Tibial artery (tissue), 4 donors: Measurements from ENCODE around the gene SMG7.
A peak's percentile ranks its signal among the peaks of the same experiment; 100 is the strongest.

Experiments
- DNase-seq, 2 donors: peaks; one replicate each; pipeline ENCODE4 v3.0.0-alpha.2; 2019
- H3K27ac ChIP-seq, 2 donors: fragments of 200-600 bp; sonication (generic) in 1 of 2; 1 replicate in 1 of 2; 2 replicates in 1 of 2; pipeline ENCODE4 v1.5.1; 2018 to 2019; ENCODE audit warnings: mild to moderate bottlenecking in 1 of 2
- H3K27me3 ChIP-seq, 2 donors: fragments of 200-600 bp; sonication (generic) in 1 of 2; one replicate each; pipeline versions ENCODE4 v1.5.1 to v1.6.0; 2016 to 2019
- H3K36me3 ChIP-seq, 3 donors: fragments of 200-600 bp; sonication (generic) in 2 of 3; one replicate each; pipeline ENCODE4 v1.5.1; 2016 to 2019; ENCODE audit warnings: mild to moderate bottlenecking in 2 of 3
- H3K4me1 ChIP-seq, 4 donors: fragments of 200-600 bp; sonication (generic) in 2 of 4; 1 replicate in 3 of 4; 2 replicates in 1 of 4; pipeline ENCODE4 v1.5.1; 2016 to 2019
- H3K4me3 ChIP-seq, 2 donors: fragments of 200-600 bp; sonication (generic) in 1 of 2; 1 replicate in 1 of 2; 2 replicates in 1 of 2; pipeline ENCODE4 v1.5.1; 2018 to 2019; ENCODE audit warnings: mild to moderate bottlenecking in 2 of 2
- H3K9me3 ChIP-seq, 3 donors: fragments of 200-600 bp; sonication (generic) in 1 of 3; one replicate each; pipeline ENCODE4 v1.5.1; 2016 to 2019
- intact Hi-C: fragments of 100-400 bp; cut with DNase I; formaldehyde crosslinking; loops from one replicate; pipeline ENCODE4 v1.15.0; 2023; ENCODE audit warnings: low total_unique reads
- TF ChIP-seq, protein P1 (sequence below), 2 experiments: fragments of 200-600 bp in 1 of 2; fragments of 450-650 bp in 1 of 2; IDR thresholded peaks; one replicate each; pipeline ENCODE4 v1.5.1; 2017 to 2019; ENCODE audit warnings: antibody characterized with exemption in 2 of 2, mild to moderate bottlenecking in 1 of 2, moderate library complexity in 1 of 2

SMG7 gene

DNA sequence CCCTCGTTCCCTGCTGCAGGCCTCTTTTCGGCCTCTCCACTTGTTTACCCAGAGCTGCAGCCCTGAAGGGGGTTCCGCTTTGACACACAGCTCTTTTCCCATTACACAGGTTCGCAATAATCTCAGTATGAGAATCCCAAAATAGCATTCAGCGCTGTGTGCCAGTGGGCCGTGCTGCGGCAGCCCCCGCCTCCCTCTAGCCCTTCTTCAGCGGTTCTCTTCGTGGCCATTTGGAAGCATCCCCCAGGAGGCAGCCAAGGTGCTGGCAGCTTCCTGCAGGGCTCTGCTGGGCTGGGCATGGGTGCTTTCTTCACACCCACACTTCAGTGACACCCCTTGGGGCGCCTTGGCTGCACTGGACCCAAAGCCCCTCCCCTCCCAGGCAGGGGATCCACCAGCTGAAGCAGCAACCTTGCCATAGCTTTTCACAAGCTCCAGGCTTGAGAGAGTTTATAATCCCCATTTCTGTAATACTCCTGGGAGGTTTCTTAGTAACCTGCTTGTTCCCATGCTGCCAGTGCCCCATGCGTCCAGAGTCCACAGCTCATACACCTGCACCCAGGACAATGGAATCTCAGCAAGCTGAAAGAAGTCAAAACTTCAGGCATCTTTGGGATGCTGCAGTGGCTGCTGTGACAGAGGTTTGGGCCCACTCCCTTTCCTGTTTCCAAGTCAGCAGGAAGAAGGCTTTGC, 109.9 kb downstream of the SMG7 start:
- H3K27ac ChIP-seq: peak overlapping the region; percentile 62 to 75
- no peaks in the 10 kb centered on the region for H3K9me3 ChIP-seq
- no peaks in the 10 kb centered on the region for H3K36me3 ChIP-seq
- peak overlapping the region in 1 of 2 donors; percentile 25 for H3K4me3 ChIP-seq
- TF ChIP-seq, protein P1, sequence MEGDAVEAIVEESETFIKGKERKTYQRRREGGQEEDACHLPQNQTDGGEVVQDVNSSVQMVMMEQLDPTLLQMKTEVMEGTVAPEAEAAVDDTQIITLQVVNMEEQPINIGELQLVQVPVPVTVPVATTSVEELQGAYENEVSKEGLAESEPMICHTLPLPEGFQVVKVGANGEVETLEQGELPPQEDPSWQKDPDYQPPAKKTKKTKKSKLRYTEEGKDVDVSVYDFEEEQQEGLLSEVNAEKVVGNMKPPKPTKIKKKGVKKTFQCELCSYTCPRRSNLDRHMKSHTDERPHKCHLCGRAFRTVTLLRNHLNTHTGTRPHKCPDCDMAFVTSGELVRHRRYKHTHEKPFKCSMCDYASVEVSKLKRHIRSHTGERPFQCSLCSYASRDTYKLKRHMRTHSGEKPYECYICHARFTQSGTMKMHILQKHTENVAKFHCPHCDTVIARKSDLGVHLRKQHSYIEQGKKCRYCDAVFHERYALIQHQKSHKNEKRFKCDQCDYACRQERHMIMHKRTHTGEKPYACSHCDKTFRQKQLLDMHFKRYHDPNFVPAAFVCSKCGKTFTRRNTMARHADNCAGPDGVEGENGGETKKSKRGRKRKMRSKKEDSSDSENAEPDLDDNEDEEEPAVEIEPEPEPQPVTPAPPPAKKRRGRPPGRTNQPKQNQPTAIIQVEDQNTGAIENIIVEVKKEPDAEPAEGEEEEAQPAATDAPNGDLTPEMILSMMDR (IDR thresholded peaks at IDR 0.05): no peak
- peaks cover 0 to 59% (median 24%) of the 10 kb centered on the region in 4 donors for H3K4me1 ChIP-seq
- DNase-seq: peak in 1 of 2 donors; percentile 79
- H3K27me3 ChIP-seq: no peaks in the 10 kb centered on the region
- intact Hi-C loops: no loop called here

GRCh38 chr1:183583466-183583865, 111.2 kb downstream of the SMG7 start:
- intact Hi-C loops: no loop called here
- H3K9me3 ChIP-seq: no peaks in the 10 kb centered on the region
- no peaks in the 10 kb centered on the region for H3K27me3 ChIP-seq
- DNase-seq: no peak
- TF ChIP-seq, protein P1 (IDR thresholded peaks at IDR 0.05): no peak
- no peak overlapping the region for H3K4me3 ChIP-seq
- H3K4me1 ChIP-seq: peaks cover 0 to 46% (median 14%) of the 10 kb centered on the region in 4 donors
- no peaks in the 10 kb centered on the region for H3K36me3 ChIP-seq
- H3K27ac ChIP-seq: peak overlapping the region in 1 of 2 donors; percentile 75

DNA sequence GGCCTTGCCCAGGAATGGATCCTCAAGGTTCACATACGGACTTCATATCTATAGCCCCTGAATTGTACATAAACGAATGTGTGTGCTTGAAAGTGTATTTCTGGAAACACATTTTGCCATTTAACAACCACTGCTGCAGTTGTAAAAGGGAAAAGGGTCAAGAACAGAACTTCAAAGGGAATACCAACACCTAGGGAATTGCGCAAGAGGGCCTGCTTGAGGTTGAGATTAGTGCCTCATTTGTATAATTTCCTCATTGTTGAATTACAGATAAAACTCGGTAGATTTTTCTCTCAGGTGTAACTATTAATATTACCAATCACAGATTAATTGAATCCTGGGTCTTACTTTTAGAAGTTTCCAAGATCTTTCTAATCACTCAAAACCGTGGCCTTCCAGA, 111.8 kb downstream of the SMG7 start:
- Histone ChIP-seq H3K9me3 (no peaks in the 10 kb centered on the region), H3K27me3 (no peaks in the 10 kb centered on the region), H3K4me1 (peaks cover 0 to 39% (median 9%) of the 10 kb centered on the region in 4 donors), H3K27ac (no peak overlapping the region), H3K4me3 (no peak overlapping the region), H3K36me3 (no peaks in the 10 kb centered on the region)
- no peak for DNase-seq
- intact Hi-C loops: no loop called here
- TF ChIP-seq, protein P1 (IDR thresholded peaks at IDR 0.05): no peak

- Histone ChIP-seq H3K36me3 (no peaks in the 10 kb centered on the region), H3K9me3 (no peaks in the 10 kb centered on the region), H3K27ac (no peak overlapping the region), H3K27me3 (no peaks in the 10 kb centered on the region), H3K4me1 (peaks cover 0 to 30% (median 9%) of the 10 kb centered on the region in 4 donors), H3K4me3 (no peak overlapping the region)
- intact Hi-C loops: no loop called here
- DNase-seq: no peak
- TF ChIP-seq, protein P1 (IDR thresholded peaks at IDR 0.05): no peak
Measured at GRCh38 chr1:183585038-183585437, 112.7 kb downstream of the SMG7 start.

- H3K4me1 ChIP-seq: peaks cover 0 to 16% (median 8%) of the 10 kb centered on the region in 4 donors
- H3K4me3 ChIP-seq: no peak overlapping the region
- H3K27ac ChIP-seq: no peak overlapping the region
- no peaks in the 10 kb centered on the region for H3K27me3 ChIP-seq
- intact Hi-C loops: no loop called here
- H3K9me3 ChIP-seq: no peaks in the 10 kb centered on the region
- H3K36me3 ChIP-seq: no peaks in the 10 kb centered on the region
- TF ChIP-seq, protein P1 (IDR thresholded peaks at IDR 0.05): no peak
- DNase-seq: no peak
Measured at GRCh38 chr1:183586455-183586854, 114.2 kb downstream of the SMG7 start.
